H1 (cell line): ENCODE results near the gene GALK1. TPM values are rescaled to one million over a fixed set of nuclear protein-coding genes. Genes with fewer than 3 reads are reported as not detected.

ENCODE experiments used
- microRNA-seq, 2 experiments: library from miRNA; unstranded; fragments of <30 nt; microRNA quantifications; one replicate each; pipeline versions ENCODE4 to v1.2.0, GENCODE V29; 2016 to 2020; ENCODE audit warnings: borderline microRNAs expressed in 2 of 2, borderline number of aligned reads in 2 of 2, borderline replicate concordance in 1 of 2
- polyA plus RNA-seq, 7 experiments: library from polyadenylated mRNA; depleted of rRNA in 3 of 7; stranded (reverse) in 5 of 7; unstranded in 2 of 7; fragments of >200 nt in 5 of 7; fragments of 200-250 nt in 2 of 7; gene quantifications; 1 replicate in 5 of 7; 2 replicates in 1 of 7; 4 replicates in 1 of 7; pipeline versions ENCODE4 v1.2.1 to v1.2.3, GENCODE V29; 2011 to 2013; ENCODE audit warnings: missing spikeins in 2 of 7, mixed read lengths in 2 of 7
- total RNA-seq: library from RNA; stranded (reverse); fragmentation: NEBNext Ultra II Directional; extraction: Animal tissue kit (Norgen Biotek cat#: 25700); gene quantifications from 2 replicates; pipeline ENCODE4 v1.2.1, GENCODE V29; 2021

The GALK1 gene
- total and polyA plus RNA-seq, 2 of the 8 experiments (the other 6 are each of a cell fraction or from before 2014, with no cell fraction given), result 34.1 to 47.9 TPM

Small RNAs within 50 kb of the gene (microRNA-seq; reads per million reads assigned to microRNA genes)
- gene MIR4738, result 0 reads per million in 2 experiments

Other genes starting within 250 kb of the GALK1 start
- 28.9 and 32.3 TPM in 2 replicates for gene CASKIN2, start 249.7 kb downstream of the GALK1 start, total RNA-seq
- 6.7 and 10.6 TPM in 2 replicates for gene CASKIN2, start 249.7 kb downstream of the GALK1 start, polyA plus RNA-seq (2011; rRNA removed)
- gene TSEN54, start 248.7 kb downstream of the GALK1 start, total RNA-seq, result 43.6 and 44.8 TPM in 2 replicates
- gene TSEN54, start 248.7 kb downstream of the GALK1 start, polyA plus RNA-seq (2011; rRNA removed), result 60.3 and 68.1 TPM in 2 replicates
- 64.5 and 66.6 TPM in 2 replicates for gene LLGL2, start 239.5 kb downstream of the GALK1 start, total RNA-seq
- gene LLGL2, start 239.5 kb downstream of the GALK1 start, polyA plus RNA-seq (2011; rRNA removed), result 77.1 and 126 TPM in 2 replicates
- 11.2 and 13.8 TPM in 2 replicates for gene MYO15B, start 177.4 kb downstream of the GALK1 start, total RNA-seq
- gene MYO15B, start 177.4 kb downstream of the GALK1 start, polyA plus RNA-seq (2011; rRNA removed), result 7.1 and 15.1 TPM in 2 replicates
- gene SMIM5, start 131.8 kb downstream of the GALK1 start, total RNA-seq, result not detected in 2 replicates
- not detected in 2 replicates for gene SMIM5, start 131.8 kb downstream of the GALK1 start, polyA plus RNA-seq (2011; rRNA removed)
- gene RECQL5, start 98.0 kb downstream of the GALK1 start, total RNA-seq, result 40.7 and 41.1 TPM in 2 replicates
- gene RECQL5, start 98.0 kb downstream of the GALK1 start, polyA plus RNA-seq (2011; rRNA removed), result 15.1 and 34.9 TPM in 2 replicates
- 79.9 and 81.5 TPM in 2 replicates for gene SAP30BP, start 97.9 kb downstream of the GALK1 start, total RNA-seq
- 63.3 and 82.1 TPM in 2 replicates for gene SAP30BP, start 97.9 kb downstream of the GALK1 start, polyA plus RNA-seq (2011; rRNA removed)
- 5.4 and 5.6 TPM in 2 replicates for gene ITGB4, start 43.7 kb downstream of the GALK1 start, total RNA-seq
- gene ITGB4, start 43.7 kb downstream of the GALK1 start, polyA plus RNA-seq (2011; rRNA removed), result 5.2 and 8.4 TPM in 2 replicates
- 33.0 and 33.3 TPM in 2 replicates for gene UNK, start 19.6 kb upstream of the GALK1 start, total RNA-seq
- 24.2 and 28.9 TPM in 2 replicates for gene UNK, start 19.6 kb upstream of the GALK1 start, polyA plus RNA-seq (2011; rRNA removed)
- gene UNC13D, start 79.2 kb upstream of the GALK1 start, total RNA-seq, result 7.5 and 8.4 TPM in 2 replicates
- 3.6 and 5.2 TPM in 2 replicates for gene UNC13D, start 79.2 kb upstream of the GALK1 start, polyA plus RNA-seq (2011; rRNA removed)
- 61.8 and 71.2 TPM in 2 replicates for gene WBP2, start 90.1 kb upstream of the GALK1 start, total RNA-seq
- gene WBP2, start 90.1 kb upstream of the GALK1 start, polyA plus RNA-seq (2011; rRNA removed), result 48.2 and 72.0 TPM in 2 replicates
- 5.1 and 6.4 TPM in 2 replicates for gene TRIM47, start 113.4 kb upstream of the GALK1 start, total RNA-seq
- 6.3 and 11.6 TPM in 2 replicates for gene TRIM47, start 113.4 kb upstream of the GALK1 start, polyA plus RNA-seq (2011; rRNA removed)
- gene TRIM65, start 131.8 kb upstream of the GALK1 start, total RNA-seq, result 47.7 and 48.6 TPM in 2 replicates
- 21.2 and 25.6 TPM in 2 replicates for gene TRIM65, start 131.8 kb upstream of the GALK1 start, polyA plus RNA-seq (2011; rRNA removed)
- gene MRPL38, start 139.7 kb upstream of the GALK1 start, total RNA-seq, result 125 and 132 TPM in 2 replicates
- 78.4 and 138 TPM in 2 replicates for gene MRPL38, start 139.7 kb upstream of the GALK1 start, polyA plus RNA-seq (2011; rRNA removed)
- 13.1 and 13.8 TPM in 2 replicates for gene FBF1, start 175.8 kb upstream of the GALK1 start, total RNA-seq
- 8.1 and 12.5 TPM in 2 replicates for gene FBF1, start 175.8 kb upstream of the GALK1 start, polyA plus RNA-seq (2011; rRNA removed)
- 27.4 and 30.4 TPM in 2 replicates for gene ACOX1, start 214.0 kb upstream of the GALK1 start, total RNA-seq
- 10.2 and 10.5 TPM in 2 replicates for gene ACOX1, start 214.0 kb upstream of the GALK1 start, polyA plus RNA-seq (2011; rRNA removed)
- 15.9 and 17.6 TPM in 2 replicates for gene TEN1, start 214.0 kb upstream of the GALK1 start, total RNA-seq
- gene TEN1, start 214.0 kb upstream of the GALK1 start, polyA plus RNA-seq (2011; rRNA removed), result 18.7 and 24.5 TPM in 2 replicates
- 7.4 and 10.0 TPM in 2 replicates for gene CDK3, start 235.7 kb upstream of the GALK1 start, total RNA-seq
- gene CDK3, start 235.7 kb upstream of the GALK1 start, polyA plus RNA-seq (2011; rRNA removed), result 14.6 and 20.1 TPM in 2 replicates